Suprapubic skin (tissue), 4 donors: ENCODE measurements around the gene NFE2L1.

ENCODE experiments used
- EP300 ChIP-seq: sonication (generic); formaldehyde crosslinking; IDR thresholded peaks from one replicate; pipeline ENCODE4 v1.6.1; 2017; ENCODE audit warnings: antibody characterized with exemption
- POLR2A ChIP-seq, 2 donors: fragments of 450-650 bp; IDR thresholded peaks; one replicate each; pipeline ENCODE4 v1.6.1; 2017; ENCODE audit warnings: antibody characterized with exemption in 2 of 2, mild to moderate bottlenecking in 2 of 2, moderate library complexity in 2 of 2
- POLR2AphosphoS5 ChIP-seq, 3 donors: sonication (generic); formaldehyde crosslinking; IDR thresholded peaks; one replicate each; pipeline ENCODE4 v1.6.1; 2017; ENCODE audit warnings: antibody characterized with exemption in 3 of 3
- TF ChIP-seq, protein P1 (sequence below), 2 donors: fragments of 200-600 bp in 1 of 2; fragments of 450-650 bp in 1 of 2; sonication (generic) in 1 of 2; IDR thresholded peaks; one replicate each; pipeline ENCODE4 v1.5.1; 2016 to 2019; ENCODE audit warnings: antibody characterized with exemption in 2 of 2, mild to moderate bottlenecking in 1 of 2, moderate library complexity in 1 of 2

DNA sequence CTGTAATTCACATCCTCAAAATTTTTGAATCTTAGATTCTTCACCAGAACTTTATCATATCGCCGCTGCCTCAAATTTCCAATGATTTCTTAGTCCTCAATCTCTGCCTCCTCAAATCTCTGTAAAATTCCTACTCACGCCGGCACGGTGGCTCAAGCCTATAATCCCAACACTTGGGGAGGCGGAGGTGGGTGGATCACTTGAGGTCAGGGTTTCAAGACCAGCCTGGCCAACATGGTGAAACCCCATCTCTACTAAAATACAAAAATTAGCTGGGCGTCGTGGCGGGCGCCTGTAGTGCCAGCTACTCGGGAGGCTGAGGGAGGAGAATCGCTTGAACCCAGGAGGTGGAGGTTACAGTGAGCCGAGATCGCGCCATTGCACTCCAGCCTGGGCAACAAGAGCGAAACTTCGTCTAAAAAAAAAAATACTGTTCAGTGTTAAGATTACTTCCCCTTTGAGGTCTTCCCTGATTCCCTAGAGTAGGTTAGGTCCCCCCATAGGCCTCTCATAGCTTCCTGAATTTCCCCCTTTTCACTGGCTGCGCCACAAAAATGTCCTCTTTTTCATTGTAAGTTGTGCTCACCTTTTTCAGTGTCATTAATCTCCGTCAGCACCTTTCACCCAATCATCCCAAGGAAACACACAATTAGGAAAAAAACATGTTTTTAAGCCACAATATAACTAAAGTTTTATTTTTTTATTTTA is 54.0 kb downstream of the NFE2L1 start:
- no peak for TF ChIP-seq POLR2A (IDR thresholded peaks at IDR 0.05)
- TF ChIP-seq, protein P1, sequence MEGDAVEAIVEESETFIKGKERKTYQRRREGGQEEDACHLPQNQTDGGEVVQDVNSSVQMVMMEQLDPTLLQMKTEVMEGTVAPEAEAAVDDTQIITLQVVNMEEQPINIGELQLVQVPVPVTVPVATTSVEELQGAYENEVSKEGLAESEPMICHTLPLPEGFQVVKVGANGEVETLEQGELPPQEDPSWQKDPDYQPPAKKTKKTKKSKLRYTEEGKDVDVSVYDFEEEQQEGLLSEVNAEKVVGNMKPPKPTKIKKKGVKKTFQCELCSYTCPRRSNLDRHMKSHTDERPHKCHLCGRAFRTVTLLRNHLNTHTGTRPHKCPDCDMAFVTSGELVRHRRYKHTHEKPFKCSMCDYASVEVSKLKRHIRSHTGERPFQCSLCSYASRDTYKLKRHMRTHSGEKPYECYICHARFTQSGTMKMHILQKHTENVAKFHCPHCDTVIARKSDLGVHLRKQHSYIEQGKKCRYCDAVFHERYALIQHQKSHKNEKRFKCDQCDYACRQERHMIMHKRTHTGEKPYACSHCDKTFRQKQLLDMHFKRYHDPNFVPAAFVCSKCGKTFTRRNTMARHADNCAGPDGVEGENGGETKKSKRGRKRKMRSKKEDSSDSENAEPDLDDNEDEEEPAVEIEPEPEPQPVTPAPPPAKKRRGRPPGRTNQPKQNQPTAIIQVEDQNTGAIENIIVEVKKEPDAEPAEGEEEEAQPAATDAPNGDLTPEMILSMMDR (IDR thresholded peaks at IDR 0.05) = no peak
- TF ChIP-seq EP300 = no peak
- no peak for TF ChIP-seq POLR2AphosphoS5 (IDR thresholded peaks at IDR 0.05)
